ENCODE measurements around the gene ZNF606. TPM values are rescaled to one million over a fixed set of nuclear protein-coding genes. Genes with fewer than 3 reads are reported as not detected.

ZNF606 gene
- total and polyA plus RNA-seq, 9 of the 15 experiments (the other 6 are each of a cell fraction or from before 2014, with no cell fraction given) = 0.03 to 0.98 (median 0.28) TPM

- no peak for TF ChIP-seq ZBTB11 (CRISPR knock-in tag; IDR thresholded peaks at IDR 0.05)
- no peak for TF ChIP-seq DEAF1 (CRISPR knock-in tag; IDR thresholded peaks at IDR 0.05)
- no peak for TF ChIP-seq ZNF384 (IDR thresholded peaks at IDR 0.05; ENCODE audit: low read depth, low read length)
- no peak for TF ChIP-seq TCFL5 (CRISPR knock-in tag; conservative IDR thresholded peaks at IDR 0.05)
- no peak for TF ChIP-seq ZNF311 (CRISPR knock-in tag; IDR thresholded peaks at IDR 0.05)
- Histone ChIP-seq H3K36me3 (ENCODE audit: control insufficient read depth, insufficient read depth, low read length) (no peaks in the 10 kb centered on the region), H3K9ac (ENCODE audit: insufficient read depth in 1 of 2, low read depth in 2 of 2, low read length in 2 of 2) (no peak within 1 kb of the TSS), H3K27me3 (ENCODE audit: control insufficient read depth in 2 of 2, insufficient read depth in 2 of 2, low read length in 2 of 2) (no peaks in the 10 kb centered on the region), H3K4me3 (no peak within 1 kb of the TSS), H4K20me1 (replicated peaks; ENCODE audit: control insufficient read depth, insufficient read depth, low read length) (no peaks in the 10 kb centered on the region), H3K4me2 (ENCODE audit: insufficient read depth, low read length) (no peak within 1 kb of the TSS), H3K9me1 (ENCODE audit: control insufficient read depth, insufficient read depth, low read length) (no peaks in the 10 kb centered on the region), H3K9me3 (replicated peaks; ENCODE audit: control insufficient read depth, insufficient read depth, low read depth, low read length) (no peaks in the 10 kb centered on the region), H3K79me2 (ENCODE audit: control insufficient read depth, insufficient read depth, low read length) (no peaks in the 10 kb centered on the region), H3K4me1 (replicated peaks in 1 of 2; ENCODE audit: control insufficient read depth in 2 of 2, insufficient read depth in 2 of 2, low read length in 2 of 2) (no peaks in the 10 kb centered on the region; a peak in 1 of 5 replicates), H2AFZ (ENCODE audit: low read depth, low read length) (no peak within 1 kb of the TSS), H3K27ac (ENCODE audit: extremely low read depth, low read depth, low read length) (no peak within 1 kb of the TSS)
- no TSS peak for BruUV-seq (replicated peaks)
- ChIA-PET POLR2A (no interaction called here), CTCF (ENCODE audit: low intra/inter-chr PET ratio) (no interaction called here)
- in situ Hi-C loops (cut with MboI) = no loop called here
- ATAC-seq = no peak
- WGBS (ENCODE audit: insufficient coverage, low coverage, missing lambda C conversion rate) = 72% methylated on average over 23 of the region's 101 CpGs
- DNase-seq (ENCODE audit: extremely low read depth in 1 of 4, low spot score in 3 of 4) = no peak
- intact Hi-C loops (cut with micrococcal nuclease) = no loop called here
- FAIRE-seq = no peak
These were observed 31.3 kb upstream of the ZNF606 start, which contains the start of gene ZSCAN1 for GRCh38 chr19:58033741-58034476. ZSCAN1 (plus strand) TSS chr19:58034025; CDS start chr19:58037837, 3,812 bp downstream.
